DMS79 (cell line): ENCODE data around the gene KCNK7.
A peak's percentile ranks its signal among the peaks of the same experiment; 100 is the strongest.

Experiments used
- DNase-seq: peaks from one replicate; lab custom pipeline; 2025; lab: John Stamatoyannopoulos, UW

The KCNK7 gene

DNA sequence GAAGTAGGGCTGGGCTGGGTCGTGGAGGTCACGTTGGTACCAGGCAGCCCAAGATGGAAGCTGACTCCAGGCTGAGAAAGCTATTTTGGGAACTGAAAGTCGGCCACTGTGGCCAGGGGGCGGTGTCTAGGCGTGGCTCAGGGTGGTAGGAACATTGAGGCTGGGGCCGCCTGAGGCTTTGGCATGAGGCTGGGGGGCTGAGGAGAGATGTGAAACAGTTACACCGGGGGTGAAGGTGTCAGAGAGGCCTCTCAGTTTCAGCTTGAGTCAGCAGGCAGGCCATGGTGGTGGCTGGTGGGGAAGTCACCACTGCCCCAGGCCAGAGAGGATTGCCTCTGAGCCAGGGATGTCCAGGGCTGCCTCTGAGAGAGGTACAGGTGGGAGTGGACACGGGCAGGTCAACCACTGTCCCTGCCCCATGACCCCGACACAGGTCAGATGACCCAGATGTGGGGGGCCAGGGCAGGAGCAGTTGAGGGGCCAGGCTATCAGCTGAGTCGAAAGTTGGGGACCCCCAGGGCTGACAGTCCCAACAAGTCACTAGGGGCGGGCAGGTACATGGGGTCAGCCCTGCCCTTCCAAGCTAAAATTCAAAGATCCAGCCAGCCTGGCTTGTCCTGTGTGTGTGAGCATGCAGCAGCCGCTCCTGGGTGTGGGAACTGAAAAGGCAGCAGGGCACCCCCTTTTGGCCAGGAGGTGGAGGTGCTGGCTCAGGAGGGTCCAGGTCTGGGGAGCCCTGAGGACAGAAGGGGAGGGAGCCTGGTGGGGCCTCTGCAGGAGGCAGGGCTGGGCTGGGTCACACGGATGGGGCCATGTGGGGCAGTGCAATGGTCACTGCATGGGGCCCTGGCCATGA is 7.2 kb downstream of the KCNK7 start:
- DNase-seq: no peak

DNA sequence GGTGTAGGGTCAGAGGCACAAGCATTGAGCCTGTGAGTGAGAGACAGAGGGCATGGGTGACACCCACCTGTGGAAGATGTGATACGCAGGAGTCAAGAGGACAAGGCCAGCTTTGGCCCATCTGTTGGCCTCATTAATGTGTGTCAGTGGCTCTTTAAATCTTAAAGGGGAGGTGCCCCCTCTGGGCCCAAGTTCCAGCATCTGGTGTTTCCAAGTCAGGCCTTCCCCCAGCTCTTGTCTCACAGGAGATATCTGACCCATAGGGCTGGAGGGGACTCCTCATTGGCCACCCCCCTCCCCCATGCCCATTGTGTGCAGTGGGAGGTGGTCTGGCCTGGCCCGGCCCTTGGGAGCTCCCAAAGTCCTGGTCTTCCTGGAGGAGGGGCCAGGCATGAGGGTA is 8.9 kb downstream of the KCNK7 start:
- no peak for DNase-seq

DNA sequence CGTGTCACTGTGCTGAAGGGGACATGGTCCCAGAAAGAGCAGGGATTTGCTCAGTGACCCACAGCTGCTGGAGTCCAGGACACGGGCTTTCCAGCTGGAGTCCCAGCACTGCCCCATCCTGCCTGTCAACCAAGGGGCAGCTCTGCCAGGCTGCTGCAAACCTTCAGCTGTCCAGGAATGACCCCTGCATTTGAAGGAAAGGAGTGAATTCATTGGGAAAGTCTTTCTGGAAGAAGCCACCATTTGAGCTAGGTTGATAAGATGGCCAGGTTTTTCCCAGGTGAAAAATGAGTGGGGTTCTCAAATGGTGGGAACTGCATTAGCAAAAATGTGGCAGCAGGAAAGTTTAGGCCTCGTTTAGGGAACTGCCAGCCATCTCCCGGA is 9.4 kb downstream of the KCNK7 start:
- DNase-seq: no peak

DNA sequence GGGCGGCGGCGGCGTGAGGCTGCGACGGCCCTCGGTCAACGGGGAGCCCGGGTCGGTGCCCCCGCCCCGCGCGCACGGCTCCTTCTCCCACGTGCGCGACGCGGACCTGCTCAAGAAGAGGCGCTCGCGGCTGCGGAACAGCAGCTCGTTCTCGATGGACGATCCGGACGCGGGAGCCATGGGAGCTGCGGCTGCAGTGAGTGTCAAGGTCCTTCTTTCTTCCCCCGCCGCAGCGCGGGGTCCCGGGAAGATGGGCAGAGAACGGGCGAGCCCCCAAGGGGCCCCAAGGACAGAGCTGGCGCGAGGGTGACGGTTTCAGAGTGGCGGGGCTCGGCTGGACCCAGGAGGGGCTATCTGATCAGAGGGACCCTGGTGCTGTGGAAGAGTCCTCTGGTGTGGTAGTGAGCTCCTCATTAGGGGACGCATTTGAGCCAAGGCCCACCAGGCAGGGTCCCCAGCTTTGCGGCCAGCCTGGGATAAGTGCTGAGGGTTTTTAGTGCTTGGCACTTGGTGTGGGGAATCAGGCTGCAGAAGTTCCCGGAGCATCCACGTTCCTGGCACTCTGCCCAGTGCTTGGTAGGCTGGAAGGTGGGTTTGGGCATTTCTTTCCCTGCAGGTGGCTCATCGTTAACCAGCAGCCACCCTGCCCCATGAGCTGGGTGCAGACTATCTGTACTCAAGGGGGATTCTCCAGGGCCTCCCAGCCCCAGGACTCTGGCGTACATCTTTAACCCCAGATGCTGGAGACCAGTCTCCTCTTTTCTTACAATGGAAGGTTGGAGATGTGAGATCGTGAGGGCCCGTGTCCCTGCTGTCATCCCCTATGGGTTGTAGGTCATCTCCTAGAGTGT is 10.0 kb downstream of the KCNK7 start:
- no peak for DNase-seq

DNA sequence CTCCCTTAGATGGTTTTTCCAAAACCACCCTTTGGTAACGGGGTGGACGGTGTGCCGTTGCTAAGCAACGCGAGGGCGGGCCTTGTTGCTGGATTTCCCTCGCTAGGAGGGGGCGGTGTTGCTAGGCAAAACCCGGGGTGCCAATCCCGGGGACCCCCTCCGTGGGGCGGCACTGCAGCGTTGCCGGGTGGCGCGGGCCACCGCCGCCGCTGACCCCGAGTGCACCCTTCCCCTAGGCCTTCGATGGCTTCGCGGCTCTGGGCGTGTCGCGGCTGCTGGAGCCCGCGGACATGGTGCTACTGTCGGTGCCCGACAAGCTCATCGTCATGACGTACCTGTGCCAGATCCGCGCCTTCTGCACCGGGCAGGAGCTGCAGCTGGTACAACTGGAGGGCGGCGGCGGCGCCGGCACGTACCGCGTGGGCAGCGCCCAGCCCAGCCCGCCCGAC is 10.9 kb downstream of the KCNK7 start:
- no peak for DNase-seq

DNA sequence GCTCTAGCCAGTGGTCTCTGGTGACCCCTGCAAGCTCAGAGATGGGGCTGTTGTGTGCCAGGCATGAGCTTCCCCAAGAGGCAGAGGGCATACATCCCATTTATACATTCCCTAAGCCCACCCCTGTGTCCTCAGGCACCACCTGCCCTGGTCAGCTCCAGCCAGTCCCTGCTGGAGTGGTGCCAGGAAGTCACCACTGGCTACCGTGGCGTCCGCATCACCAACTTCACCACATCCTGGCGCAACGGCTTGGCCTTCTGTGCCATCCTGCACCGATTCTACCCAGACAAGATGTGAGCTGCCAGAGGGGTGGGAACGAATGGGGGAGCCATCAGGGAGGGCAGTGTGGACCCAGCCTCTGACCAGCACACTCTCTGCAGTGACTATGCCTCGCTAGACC is 11.5 kb downstream of the KCNK7 start:
- DNase-seq: no peak

DNA sequence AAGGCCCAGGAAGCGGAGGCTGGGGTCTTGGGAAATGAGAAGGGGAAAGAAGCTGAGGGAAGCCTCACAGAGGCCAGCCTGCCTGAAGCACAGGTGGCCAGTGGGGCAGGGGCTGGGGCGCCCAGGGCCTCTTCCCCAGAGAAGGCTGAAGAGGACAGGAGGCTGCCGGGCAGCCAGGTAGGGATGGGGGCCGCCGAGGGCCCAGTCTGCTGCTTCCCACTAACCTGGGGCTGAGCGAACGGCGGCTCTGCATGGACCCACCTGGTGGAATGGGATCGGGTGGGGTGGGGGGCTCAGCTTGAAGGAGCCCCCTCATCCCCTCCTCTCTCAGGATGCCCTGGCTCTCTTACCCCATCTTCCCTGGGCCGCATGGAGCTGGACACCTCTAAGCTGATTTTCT is 12.0 kb downstream of the KCNK7 start:
- no peak for DNase-seq

DNA sequence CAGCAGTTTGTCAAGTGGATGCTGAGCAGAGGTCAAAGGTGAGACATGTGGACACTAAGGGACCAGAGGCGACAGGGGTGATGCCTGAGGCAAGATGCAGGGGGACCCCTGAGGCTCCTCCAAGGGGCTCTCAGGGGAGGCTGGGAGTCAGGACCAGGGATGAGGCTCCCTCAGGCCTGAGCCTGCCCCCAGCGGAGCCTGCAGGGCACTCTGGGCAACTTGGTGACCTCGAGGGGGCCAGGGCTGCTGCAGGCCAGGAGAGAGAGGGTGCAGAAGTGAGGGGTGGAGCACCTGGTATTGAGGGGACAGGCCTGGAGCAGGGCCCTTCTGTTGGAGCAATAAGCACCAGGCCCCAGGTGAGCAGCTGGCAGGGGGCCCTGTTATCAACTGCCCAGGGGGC is 13.7 kb downstream of the KCNK7 start:
- no peak for DNase-seq

DNA sequence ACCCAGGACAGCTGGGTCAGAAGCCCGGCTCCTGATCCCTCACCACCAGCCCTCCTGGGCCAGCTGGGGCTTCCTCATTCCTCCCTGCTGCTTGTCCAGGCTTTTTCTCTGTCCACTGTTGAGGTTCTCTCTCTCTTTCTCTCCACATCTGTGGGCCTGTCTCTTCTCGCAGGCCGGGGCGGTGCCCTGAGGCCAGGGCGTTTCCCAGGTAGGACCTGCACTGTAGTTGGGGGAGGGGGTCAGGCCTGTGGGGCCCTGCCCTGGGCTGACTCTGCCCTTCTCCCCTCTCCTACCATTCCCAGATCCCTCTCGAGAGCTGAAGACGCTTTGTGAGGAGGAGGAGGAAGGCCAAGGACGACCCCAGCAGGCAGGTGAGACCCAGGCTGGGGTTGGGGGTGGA is 14.8 kb downstream of the KCNK7 start:
- no peak for DNase-seq

DNA sequence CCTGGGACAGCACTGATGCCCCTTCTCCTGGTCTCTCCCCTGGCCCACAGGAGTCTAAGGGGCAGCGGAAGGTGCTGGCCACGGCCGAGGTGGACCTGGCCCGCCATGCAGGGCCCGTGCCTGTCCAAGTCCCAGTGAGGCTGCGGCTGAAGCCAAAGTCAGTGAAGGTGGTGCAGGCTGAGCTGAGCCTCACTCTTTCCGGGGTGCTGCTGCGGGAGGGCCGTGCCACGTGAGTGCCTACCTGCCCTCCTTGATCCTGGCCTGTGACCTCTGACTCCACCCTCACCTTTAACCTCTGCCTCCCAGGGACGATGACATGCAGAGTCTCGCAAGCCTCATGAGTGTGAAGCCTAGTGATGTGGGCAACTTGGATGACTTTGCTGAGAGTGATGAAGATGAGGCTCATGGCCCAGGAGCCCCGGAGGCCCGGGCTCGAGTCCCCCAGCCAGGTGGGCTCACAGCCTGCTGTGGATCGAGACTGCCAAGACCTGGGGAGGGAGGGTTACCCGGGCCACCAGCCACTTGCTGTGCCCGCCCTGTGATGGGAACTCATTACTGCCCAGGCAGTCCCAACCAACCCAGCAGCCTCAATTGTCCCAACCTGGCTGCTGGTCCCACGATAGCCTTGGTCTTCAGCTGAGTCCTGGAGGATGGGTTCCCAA is 15.4 kb downstream of the KCNK7 start:
- no peak for DNase-seq

DNA sequence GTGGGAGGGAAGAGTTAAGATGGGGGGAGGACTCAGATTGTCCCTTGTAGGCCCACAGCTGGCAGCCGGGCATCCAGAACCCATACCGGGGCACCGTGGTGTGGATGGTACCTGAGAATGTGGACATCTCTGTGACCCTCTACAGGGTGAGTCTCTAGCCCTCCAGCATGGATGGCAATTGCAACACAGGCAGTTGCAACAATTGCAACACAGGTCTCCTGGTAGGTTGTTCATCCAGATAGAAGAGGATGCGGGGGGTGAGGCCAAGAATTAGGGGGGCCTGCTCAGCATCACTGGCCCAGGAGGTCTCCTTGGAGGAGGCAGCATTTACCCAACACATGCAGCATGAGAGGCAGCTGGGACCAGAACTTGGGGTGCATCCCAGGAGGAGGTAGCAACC is 16.3 kb downstream of the KCNK7 start:
- no peak for DNase-seq

DNA sequence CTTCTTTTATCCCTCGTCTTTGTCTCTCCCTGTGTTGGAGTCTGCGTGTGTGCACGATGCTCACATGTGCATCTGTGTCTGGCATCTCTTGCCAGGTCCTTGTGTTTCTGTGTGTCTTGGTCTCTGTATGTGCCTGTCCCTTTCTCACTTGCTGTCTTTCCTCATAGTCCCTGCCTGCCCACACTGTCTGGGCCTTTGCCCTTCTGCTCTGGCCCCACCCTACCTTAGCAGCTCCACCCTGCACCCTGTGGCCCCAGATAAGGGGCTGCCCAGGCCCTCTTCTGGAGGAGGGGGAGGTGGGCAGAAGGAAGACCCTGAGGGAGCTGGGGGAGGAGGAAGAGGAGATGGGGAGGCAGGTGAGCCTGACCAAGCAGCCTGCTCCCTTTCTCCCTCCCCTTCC is 16.9 kb downstream of the KCNK7 start:
- no peak for DNase-seq

DNA sequence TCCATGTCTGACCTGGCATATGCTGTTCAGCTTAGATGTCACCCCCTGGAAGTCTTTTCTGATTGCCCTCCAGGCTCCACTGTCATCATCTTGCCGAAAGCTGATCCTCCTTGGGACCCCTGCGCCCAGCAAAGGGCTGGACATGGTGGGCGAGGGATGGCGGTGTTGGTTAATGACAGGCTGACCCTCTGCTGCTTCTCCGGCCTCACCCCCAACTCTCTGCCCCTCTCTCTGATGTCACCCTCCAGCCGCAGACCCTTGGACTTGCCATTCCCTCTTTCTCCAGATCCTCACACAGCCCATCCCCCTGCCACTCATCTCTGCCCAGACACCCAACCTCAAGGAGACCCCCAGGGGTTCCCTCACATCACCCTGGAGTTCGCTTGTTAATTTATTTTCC is 17.5 kb downstream of the KCNK7 start:
- no peak for DNase-seq

DNA sequence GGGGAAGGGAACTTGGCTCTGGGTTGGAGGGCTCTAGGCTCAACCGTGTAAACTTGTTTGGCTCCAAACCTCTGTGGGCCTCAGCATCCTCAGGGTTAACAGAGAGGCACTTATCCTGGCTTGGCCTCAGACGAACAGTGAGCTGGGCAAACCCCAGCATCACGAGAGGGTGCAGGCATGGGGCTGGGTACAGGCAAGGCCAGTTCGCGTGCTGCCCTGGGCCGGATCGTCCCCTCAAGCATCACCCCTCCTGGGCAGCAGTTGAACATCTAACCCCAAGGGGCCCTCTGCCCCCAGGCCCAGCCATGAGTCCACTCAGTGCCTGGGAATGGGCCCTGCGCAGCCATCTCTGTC is 17.9 kb downstream of the KCNK7 start:
- DNase-seq: no peak

DNA sequence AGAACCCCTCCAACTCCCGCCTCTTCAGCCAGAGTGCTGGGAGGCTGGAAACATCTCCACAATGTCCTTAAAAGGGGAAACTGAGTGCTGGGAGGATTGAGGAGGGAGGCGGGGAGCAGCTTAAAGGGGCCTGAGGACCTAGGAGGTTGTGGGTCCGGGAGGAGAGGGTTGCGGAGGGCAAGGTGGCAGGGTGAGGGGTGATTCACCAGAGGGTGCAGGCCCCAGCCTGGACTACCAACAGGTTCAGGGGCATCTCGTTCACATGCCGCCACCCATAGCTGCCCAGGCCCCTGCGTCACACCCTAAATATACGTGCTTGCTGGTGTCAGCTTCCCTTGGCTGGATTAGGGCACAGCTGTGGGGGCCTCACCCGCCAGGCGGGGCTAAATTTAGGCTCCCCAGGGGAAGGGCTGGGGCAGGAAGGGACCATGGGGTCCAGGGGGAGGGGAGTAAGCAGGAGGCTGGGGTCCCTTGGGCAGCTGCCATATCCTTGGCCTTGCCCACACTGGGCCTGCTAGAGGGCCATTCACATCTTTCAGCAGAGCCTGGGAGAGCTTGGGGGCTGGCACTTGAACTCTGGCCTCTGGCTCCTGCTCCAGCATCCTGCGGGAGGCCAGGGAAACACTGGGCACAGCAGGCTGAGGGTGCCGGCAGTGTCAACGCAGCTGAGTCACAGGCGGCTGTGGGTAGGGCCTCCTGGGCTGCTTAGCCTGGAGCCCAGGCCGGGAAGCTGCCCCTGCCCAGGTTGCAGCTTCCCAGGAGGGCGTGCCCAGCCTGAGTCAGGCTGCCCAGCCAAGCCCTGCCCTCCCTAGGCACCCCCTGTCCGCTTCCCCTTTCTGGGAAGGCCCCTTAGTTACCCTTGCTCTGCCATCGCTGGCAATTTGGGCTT is 18.5 kb downstream of the KCNK7 start:
- no peak for DNase-seq

DNA sequence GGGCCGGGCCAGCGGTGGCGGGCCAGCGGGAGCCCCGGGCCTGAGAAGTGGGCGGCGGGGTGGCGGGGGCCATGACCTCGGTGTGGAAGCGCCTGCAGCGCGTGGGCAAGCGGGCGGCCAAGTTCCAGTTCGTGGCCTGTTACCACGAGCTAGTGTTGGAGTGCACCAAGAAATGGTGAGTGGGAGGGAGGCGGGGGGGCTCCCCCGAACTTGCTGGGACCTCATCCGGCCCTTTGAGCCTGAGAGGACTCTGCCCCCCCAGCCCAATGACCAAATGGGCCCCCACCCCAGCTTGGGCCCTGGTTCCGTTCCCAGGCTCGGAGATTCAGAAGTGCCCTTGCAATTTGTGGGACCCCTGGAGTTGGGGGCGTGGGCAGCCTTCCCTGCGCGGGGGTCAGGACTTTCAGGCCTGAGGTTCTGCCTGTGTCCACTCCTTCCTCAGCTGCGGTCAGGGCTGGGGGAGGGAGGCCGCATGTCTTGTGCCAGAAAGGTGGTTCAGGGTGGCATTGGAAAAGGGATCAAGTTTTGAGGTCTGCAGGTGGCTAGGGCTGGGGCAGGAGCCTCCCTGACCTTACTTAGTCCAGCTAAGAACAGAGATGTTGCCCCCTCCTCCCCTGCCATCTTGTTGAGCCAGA is 19.3 kb downstream of the KCNK7 start:
- no peak for DNase-seq

DNA sequence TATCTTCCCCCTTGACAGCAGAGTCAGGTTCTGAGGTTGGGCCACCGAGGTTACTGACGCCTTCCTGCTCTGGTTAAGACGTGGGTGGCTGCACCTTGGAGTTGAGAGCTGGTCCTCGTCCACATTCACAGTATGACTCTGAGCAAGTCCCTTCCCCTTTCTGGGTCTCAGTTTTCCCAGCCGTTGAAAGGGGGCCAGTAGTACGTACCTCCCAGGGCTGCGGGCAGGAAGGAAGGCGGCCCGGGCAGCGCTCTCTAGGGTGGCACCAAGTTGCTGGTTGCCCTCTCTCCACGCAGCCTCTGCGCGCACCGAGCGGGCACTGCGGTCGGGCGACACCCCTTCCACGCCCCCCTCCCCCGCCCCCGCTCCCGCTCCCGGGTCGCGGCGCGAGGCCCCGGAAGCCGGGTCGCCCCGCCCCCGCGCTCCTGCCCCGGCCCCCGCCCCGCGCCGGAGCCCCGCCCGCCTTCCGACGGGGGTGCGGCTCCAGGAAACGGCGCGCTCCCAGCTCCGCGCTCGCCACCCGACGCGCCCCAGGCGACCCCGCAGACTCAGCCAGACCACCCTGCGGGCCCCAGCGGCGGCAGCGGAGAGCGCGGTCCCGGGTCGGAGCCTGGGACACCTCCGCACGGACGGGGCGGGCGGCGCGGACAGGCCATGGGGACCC is 19.9 kb downstream of the KCNK7 start, which contains the start of gene EHBP1L1:
EHBP1L1 (plus strand) TSS at position 486 of the 664 bp plus-strand sequence. CDS start 250 bp downstream, outside the sequence.
- no peak for DNase-seq

DNA sequence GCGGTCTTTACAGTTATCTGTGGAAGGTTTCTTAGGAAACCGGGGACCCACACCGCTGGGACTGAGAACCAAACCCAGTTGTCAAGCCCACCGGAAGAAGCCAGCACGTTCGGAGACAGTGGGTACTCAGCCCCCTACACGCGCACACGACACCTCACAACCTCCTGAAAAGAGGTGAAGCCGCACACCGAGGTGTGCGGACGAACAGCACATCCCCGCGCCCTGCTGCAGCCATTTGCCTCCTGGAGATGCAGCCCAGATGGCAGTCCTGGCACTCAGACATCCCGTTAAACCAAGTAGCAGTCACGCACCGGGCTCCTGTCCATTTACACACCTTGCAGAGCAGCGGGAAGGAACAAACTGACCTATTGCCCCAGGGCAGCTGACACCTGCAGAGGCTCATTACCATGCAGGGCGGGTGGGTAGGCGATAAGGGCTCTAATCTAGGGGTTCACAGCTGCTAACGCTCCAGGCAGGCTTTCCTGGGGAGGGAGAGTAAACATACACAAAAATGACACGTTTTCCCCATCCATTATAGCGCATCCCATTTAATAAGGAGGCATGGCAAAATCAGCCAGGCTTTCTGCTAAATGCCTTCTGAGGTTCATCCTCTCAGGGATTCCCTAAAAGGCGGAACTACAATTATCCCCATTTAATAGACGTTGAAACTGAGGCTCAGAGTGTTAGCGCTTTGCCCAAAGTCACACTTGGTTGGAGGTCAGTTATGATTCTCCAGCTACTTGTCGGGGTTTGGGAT is 20.6 kb downstream of the KCNK7 start:
- DNase-seq: no peak

DNA sequence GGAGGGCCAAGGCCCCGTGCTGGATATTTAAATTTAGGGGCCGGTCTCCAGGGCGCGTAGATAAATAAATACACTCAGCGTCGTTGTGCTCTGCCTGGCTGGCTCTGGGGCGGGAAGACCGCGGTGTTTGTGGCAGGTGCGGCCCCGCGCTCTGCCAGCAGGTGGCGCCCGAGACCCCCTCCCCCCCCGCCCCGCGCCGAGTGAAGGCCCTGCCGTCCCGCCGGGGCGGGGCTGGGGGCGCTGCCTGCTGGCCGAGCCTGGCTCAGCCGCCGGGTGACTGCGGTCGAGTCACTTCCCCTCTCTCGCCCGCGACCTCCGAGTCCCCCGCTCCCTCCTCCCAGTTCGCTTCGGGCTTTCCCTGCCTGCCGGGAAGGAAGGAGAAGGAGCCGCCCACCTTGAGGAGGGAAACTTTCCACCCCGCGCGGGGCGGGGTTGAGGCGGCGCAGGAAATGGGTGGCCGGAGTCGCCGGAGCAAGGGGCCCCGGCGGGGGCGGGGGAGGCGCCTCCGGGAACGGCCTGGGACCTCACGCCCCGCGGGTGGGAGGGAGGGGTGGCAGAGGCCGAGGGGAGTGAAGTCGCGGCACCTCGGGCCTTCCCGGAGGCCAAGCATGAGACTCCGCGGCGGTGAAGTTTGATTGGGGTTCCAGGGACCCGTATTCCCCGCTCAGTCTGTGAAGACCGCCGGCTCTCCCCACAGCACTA is 21.3 kb downstream of the KCNK7 start:
- peak; percentile 35 for DNase-seq
